ENCODE data around the gene PEX7.
A peak's percentile ranks its signal among the peaks of the same experiment; 100 is the strongest.
"Not testable (repeated sequence)": the region's sequence is repeated elsewhere in the genome, so short reads cannot be mapped to it uniquely, and the experiment has no call there.

Gene PEX7

DNA sequence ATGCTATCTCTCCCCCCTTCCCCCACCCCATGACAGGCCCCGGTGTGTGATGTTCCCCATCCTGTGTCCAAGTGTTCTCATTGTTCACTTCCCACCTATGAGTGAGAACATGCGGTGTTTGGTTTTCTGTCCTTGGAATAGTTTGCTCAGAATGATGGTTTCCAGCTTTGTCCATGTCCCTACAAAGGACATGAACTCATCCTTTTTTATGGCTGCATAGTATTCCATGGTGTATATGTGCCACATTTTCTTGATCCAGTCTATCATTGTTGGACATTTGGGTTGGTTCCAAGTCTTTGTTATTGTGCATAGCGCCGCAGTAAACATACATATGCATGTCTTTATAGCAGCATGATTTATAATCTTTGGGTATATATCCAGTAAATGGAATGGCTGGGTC lies 24.1 kb downstream of the PEX7 start:
- DNase-seq = not testable (repeated sequence)

DNA sequence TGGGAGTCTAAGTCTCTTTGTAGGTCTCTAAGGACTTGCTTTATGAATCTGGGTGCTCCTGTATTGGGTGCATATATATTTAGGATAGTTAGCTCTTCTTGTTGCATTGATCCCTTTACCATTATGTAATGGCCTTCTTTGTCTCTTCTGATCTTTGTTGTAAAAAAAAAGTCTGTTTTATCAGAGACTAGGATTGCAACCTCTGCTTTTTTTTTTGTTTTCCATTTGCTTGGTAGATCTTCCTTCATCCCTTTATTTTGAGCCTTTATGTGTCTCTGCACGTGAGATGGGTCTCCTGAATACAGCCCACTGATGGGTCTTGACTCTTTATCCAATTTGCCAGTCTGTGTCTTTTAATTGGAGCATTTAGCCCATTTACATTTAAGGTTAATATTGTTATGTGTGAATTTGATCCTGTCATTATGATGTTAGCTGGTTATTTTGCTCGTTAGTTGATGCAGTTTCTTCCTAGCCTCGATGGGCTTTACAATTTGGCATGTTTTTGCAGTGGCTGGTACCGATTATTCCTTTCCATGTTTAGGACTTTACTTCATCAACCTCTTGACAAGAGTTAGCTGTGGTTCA lies 27.7 kb downstream of the PEX7 start:
- not testable (repeated sequence) for DNase-seq

DNA sequence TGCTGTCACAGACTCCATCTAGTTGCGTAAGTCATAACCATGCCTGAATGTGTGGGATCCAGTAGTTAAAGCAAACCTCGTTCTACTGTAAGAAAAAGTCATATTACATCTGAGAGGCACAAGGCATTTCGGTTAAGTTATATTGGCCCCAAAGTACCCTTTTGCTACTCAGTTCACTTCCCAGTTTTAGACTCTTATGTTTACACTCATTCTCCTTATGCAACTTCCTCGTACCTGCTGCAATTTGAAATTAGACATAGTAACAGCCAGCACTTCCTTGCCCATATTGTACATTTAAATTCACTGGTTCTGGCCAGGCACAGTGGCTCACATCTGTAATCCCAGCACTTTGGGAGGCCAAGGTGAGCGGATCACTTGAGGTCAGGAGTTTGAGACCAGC lies 37.0 kb downstream of the PEX7 start:
- DNase-seq = no peak

GRCh38 chr6:136860043-136860442 lies 37.7 kb downstream of the PEX7 start:
- DNase-seq = no peak

GRCh38 chr6:136862662-136863061 lies 40.3 kb downstream of the PEX7 start:
- no peak for DNase-seq

DNA sequence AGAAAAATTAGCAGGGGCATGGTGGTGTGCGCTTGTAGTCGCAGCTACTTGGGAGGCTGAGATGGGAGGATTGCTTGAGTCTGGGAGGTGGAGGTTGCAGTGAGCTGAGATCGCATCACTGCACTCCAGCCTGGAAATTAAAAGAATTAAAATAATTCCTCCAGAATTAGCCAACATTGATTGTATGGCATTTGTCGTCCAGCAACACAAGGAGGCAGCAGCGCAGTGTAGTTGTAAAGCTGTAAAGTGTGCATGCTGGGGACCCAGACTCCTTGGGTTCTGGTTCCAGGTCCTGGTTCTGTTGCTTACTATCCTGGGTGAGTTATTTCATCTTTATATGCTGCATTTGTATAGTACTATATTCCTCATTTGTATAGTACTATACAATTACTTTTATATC lies 41.4 kb downstream of the PEX7 start:
- DNase-seq = no peak

DNA sequence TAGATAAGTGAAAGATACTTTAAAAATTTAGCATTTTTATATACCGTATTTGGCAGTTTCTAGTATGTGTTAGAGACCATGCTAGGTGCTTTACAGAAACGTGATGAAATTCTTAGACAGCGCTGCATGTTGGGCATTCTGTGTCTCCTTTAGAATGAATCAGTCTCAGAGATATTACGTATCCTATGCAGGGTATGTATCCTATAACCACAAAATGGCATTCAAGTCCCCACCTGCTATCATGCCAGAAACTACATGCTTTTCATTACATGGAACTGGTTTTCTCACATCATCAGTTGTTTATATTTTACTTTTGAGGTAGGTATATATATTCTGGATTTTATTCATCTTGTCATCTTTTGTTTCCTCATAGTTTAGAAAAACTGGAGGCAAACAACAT lies 42.3 kb downstream of the PEX7 start:
- DNase-seq = no peak

DNA sequence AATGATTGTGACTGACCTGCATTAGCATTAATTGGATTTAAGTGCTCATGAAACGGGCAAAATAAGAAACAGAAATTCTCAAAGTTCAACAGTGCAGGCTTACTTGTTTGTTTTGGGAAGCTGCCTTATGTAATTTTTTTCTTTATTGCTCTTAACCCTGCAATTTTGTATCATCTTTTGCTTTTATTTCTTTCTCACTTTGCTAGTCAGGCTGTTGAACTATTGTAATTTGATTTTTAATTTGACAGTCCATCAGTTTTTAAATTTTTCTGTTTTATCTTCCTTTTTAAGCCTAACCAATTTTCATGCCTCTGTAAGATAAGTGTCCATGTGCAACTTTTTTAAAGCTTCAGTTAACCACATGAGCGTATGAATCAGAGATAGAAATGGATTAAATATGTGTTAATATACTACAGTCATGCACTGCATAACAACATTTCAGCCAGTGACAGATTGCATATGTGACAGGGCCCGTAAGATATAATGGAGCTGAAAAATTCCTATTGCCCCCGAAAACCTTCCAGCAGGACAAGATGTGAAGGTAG lies 44.6 kb downstream of the PEX7 start:
- no peak for DNase-seq

- DNase-seq = no peak
Observed at GRCh38 chr6:136869451-136869850, 47.1 kb downstream of the PEX7 start.

- DNase-seq = no peak
Observed at GRCh38 chr6:136873748-136874147, 51.4 kb downstream of the PEX7 start.

- DNase-seq = not testable (repeated sequence)
Observed at GRCh38 chr6:136876469-136876868, 54.1 kb downstream of the PEX7 start.

DNA sequence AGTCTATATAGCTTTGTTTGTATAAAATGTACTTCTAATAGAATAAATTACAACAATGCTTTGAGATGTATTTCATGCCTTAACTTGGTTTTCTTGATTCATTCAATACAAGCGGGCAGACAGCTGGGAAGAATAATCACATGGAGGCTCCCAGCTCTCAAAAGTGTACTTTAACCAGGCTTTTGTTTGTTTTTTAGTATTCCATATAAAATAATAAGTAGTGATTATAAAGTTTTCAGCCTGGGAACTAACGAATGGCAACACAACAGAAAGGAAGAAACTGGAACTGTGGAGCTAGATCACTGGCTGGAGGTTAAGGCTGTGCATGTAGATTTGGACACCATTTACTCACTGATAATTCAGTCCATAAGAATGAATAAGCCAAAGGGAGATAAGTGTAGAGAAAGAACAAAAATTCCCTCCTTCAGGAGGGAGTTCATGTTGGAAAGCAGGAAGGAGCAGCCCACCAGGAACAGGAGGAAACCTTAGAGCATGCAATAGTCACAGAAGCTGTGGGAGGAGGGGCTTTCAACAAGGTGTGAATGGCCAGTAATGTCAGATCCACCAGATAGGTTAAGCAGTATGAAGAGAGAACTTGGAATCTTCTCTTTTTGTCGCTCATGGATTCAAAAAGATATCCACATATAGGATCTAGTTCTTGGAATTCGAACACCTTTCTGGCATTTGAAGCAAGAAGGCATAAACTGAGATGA lies 58.5 kb downstream of the PEX7 start:
- no peak for DNase-seq

DNA sequence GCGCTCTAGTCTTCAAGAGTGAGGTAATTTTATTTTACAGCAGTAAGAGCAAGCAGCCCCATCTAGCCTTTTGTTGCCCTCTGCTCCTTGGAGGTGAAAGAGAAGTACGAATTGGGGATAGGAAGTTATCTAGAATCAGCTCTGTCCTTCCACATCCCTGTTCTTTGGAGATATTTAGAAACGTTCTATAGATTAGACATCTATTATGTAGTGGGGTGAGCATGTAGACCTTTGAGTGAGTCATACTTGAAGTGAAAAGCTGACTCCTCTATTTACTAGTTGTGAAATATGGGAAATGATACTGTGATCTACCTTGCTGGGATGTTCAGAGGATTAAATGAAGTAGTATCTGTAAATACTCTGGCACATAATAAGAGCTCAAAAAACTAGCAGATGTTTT lies 63.7 kb downstream of the PEX7 start:
- no peak for DNase-seq

GRCh38 chr6:136887953-136888352 lies 65.6 kb downstream of the PEX7 start:
- DNase-seq = peak; percentile 39

DNA sequence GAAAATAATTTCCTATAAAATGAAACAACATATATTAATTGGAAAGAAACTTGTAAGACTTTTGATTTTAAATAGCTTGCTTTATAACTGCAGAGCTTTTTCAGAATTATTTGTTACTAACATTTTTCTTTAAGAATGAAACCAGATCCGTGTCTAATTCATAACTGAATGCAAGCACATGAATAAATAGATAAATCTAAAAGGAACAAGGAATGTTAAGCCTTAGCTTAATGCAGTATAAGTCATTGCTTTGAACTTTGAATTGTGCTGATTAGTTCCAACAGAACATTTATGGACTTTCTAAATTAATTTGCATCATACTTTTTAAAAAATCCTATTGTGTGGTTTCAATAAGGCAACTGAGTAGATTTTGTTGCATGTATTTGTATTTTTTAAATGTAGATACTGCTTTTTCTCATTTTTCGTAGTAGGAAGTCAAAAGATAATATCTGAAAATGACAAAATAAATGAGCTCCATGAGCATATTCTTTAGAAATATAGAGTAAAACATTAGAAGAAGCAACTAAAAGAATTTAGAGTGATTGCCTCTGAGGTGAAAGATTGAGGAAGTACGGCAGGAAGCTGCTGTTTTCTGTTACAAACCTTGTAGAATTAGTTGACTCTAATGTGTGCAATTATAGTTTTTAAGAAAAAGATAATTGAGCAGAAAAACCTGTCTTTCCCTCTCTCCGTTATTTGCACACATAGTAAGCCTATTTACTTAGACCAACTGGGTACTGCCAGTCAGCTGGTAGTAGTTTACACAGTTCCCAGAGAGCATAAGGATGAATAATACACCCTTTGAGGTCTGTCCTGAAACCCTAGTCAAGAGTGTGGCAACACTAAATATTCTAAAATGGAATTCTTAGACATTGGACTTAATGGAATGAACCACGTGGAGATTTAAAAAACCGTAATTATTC lies 67.1 kb downstream of the PEX7 start:
- no peak for DNase-seq

- no peak for DNase-seq
Observed at GRCh38 chr6:136890194-136890839, 67.9 kb downstream of the PEX7 start.

DNA sequence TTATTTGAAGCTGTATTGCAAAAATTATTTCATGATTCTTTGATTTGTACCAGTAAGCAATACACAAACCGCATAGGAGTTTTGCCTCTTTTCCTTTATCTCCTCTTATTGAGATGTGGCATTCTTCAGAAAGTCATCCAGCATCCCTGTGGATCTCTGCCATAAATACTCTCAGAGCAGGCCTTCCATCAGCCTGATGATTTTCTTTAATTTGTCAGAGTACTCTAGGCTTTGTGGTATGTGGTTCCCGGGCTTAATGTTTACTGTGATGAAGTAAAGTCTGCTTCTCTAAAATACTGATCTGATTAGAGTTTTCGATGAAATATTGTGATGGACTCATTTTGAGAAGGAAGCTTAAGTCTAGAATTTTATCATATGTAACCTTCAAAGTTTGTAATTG lies 68.6 kb downstream of the PEX7 start:
- no peak for DNase-seq

- DNase-seq = no peak
Observed at GRCh38 chr6:136893187-136893586, 70.8 kb downstream of the PEX7 start.

- no peak for DNase-seq
Observed at GRCh38 chr6:136895901-136896300, 73.5 kb downstream of the PEX7 start.

- no peak for DNase-seq
Observed at GRCh38 chr6:136897071-136897470, 74.7 kb downstream of the PEX7 start.

DNA sequence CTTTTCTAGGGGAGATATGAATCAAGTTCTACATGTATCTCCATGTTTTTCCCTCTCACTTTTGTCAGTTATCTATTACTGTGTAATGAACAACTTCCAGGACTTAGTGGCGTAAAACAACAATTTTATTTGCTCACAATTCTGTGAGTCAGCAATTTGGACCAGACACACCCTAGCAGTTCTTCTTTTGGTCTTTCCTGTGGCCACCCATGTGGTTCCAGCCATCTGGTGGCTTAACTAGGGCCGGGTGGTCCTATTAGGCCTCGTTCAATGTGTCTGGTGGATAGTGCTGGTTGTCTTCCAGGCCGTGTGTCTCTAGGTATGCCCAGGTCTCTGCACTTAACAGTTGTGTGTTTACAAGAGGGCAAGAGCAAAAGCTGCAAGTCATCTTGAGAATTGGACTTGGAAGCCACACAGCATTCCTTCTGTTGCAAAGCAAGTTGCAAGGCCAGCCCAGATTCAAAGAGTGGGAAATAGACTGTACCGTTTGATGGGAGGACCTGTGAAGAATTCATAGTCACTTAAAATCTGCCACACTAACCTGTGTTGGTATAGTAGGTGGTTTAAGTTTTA lies 78.9 kb downstream of the PEX7 start:
- no peak for DNase-seq

DNA sequence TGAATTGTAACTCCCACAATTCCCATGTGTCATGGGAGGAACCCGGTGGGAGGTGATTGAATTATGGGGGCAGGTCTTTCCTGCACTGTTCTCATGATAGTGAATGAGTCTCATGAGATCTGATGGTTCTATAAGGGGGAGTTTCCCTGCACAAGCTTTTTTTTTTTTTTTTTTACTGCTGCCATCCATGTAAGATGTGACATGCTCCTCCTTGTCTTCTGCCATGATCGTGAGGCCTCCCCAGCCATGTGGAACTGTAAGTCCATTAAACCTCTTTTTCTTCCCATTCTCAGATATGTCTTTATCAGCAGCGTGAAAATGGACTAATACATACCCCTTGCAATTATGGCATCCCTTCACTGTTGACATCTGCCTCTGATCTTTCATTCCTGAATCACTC lies 82.1 kb downstream of the PEX7 start:
- not testable (repeated sequence) for DNase-seq

DNA sequence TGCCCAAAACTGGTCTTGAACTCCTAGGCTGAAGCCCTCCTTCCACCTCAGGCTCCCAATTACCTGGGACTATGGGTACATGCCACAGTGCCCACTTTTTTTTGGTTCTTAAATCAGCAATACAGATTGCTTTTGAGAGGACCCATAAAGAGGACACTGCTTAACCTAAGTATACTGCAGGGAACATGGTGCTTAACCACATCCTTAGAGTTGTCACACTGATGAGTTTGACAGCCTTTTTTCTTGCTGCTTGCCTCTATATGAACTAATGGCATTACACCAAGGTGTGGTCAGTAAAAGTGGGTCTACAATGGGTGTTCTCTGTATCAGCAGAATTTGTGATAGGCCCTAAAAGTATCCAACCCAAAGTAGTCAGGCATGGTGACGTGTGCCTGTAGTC lies 92.6 kb downstream of the PEX7 start:
- DNase-seq = no peak
